Psoas muscle (tissue), 8 donors: Measurements from ENCODE around the gene INHA. TPM values are rescaled to one million over a fixed set of nuclear protein-coding genes. Genes with fewer than 3 reads are reported as not detected.

Source experiments
- ATAC-seq, 4 donors: fragments of 200-7000 bp; cut with Tn5 transposase; one replicate each; pipeline ENCODE4 v1.9.1; 2020; ENCODE audit warnings: moderate library complexity in 3 of 4, mild to moderate bottlenecking in 2 of 4
- DNase-seq, 2 donors: peaks; one replicate each; pipeline ENCODE4 v3.0.0-alpha.2; 2020
- H3K27ac ChIP-seq: fragments of 200-600 bp; one replicate; pipeline ENCODE4 v1.8.0; 2022
- H3K27me3 ChIP-seq, 3 donors: fragments of 200-600 bp in 1 of 3; one replicate each; pipeline versions ENCODE4 v1.6.1 to v1.8.0; 2013 to 2022; ENCODE audit warnings: low read length in 2 of 3, mild to moderate bottlenecking in 2 of 3, moderate library complexity in 1 of 3; ENCODE audit not compliant: insufficient read depth in 3 of 3
- H3K36me3 ChIP-seq, 2 donors: fragments of 200-600 bp in 1 of 2; one replicate each; pipeline versions ENCODE4 v1.6.1 to v1.8.0; 2013 to 2022; ENCODE audit warnings: low read depth in 1 of 2, mild to moderate bottlenecking in 1 of 2, moderate library complexity in 1 of 2; ENCODE audit not compliant: insufficient read depth in 1 of 2
- H3K4me1 ChIP-seq: fragments of 200-600 bp; one replicate; pipeline ENCODE4 v1.8.0; 2022
- H3K4me3 ChIP-seq: fragments of 200-600 bp; one replicate; pipeline ENCODE4 v1.8.0; 2022; ENCODE audit warnings: mild to moderate bottlenecking
- H3K9me3 ChIP-seq: fragments of 200-600 bp; one replicate; pipeline ENCODE4 v1.8.0; 2022
- WGBS, 3 donors: extraction: QIAGEN DNeasy Blood & Tissue Kit; methylation state at CpG; one replicate each; pipeline versions ENCODE4 v1.1.6 to v1.1.7; 2013; 5-methylcytosine and 5-hydroxymethylcytosine counted together
- intact Hi-C, 2 donors: fragments of 100-400 bp; cut with DNase I; formaldehyde crosslinking; loops; one replicate each; pipeline versions ENCODE4 v1.11.0 to v1.14.2; 2022
- polyA plus RNA-seq, 3 donors: library from polyadenylated mRNA; stranded (reverse); fragments of 200-250 nt; gene quantifications; one replicate each; pipeline ENCODE4 v1.2.3, GENCODE V29; 2013
- total RNA-seq, 4 donors: library from RNA; stranded (reverse); fragmentation: NEBNext Ultra II Directional in 2 of 4; extraction: Animal tissue kit (Norgen Biotek cat#: 25700) in 2 of 4; gene quantifications; one replicate each; pipeline versions ENCODE4 v1.2.1 to v1.2.4, GENCODE V29; 2021 to 2023
- TF ChIP-seq, protein P1 (sequence below): fragments of 200-600 bp; IDR thresholded peaks from one replicate; pipeline ENCODE4 v1.8.0; 2022; ENCODE audit warnings: antibody characterized with exemption
- donor health status: healthy with polysubstance abuse.
- donor health status: DM: no; HTN: no; CAD: no; lungs with moderate emphysema.
- donor health status: Bipolar disorder and iron deficiency.
- donor health status: healthy.
- donor health status: DM: yes; HTN: yes; CAD: no.
- donor health status: DM: no; HTN: no; CAD: no.
- donor health status: DM: no; HTN: no; CAD: no.
- donor health status: DM: yes; HTN: yes; CAD: no.

The INHA gene
- total and polyA plus RNA-seq, 7 donors: 0.10 to 1.2 (median 0.23) TPM; not detected in 2

DNA sequence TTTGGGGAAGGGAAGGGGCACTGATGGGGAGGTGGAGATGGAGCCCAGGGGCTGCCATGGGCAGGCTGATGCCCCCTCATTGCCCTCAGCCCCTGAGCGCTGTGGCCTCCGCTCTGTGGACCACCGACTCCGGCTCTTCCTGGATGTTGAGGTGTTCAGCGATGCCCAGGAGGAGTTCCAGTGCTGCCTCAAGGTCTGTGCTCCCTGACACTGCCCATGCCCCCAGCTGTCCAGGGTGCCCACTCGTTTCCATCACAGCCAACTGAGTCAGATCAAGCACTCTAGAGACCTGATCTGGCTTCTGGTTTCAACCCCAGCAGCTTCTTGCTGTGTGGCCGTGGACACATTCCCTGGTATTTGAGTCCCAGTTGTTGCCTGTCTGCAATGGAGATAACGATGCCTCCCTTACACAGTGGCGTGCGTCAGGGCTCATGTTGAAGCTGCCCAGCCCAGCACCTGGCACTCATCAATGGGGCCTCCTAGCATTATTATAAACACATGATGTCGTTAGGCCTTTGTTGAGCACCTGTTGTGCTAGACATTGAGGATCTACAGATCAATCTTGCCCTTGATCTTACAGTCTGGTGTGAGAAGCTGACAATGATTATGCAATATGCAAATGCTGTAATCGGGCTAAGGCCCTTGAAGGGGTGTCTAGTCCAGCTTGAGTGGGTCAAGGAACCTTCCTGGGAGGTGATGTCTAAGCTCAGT is 39.9 kb downstream of the INHA start:
- Histone ChIP-seq H3K27ac (no peak overlapping the region), H3K4me3 (no peak overlapping the region), H3K27me3 (no peaks in the 10 kb centered on the region), H3K4me1 (no peaks in the 10 kb centered on the region), H3K36me3 (peaks cover 5 to 68% of the 10 kb centered on the region in 2 donors), H3K9me3 (no peaks in the 10 kb centered on the region)
- TF ChIP-seq, protein P1, sequence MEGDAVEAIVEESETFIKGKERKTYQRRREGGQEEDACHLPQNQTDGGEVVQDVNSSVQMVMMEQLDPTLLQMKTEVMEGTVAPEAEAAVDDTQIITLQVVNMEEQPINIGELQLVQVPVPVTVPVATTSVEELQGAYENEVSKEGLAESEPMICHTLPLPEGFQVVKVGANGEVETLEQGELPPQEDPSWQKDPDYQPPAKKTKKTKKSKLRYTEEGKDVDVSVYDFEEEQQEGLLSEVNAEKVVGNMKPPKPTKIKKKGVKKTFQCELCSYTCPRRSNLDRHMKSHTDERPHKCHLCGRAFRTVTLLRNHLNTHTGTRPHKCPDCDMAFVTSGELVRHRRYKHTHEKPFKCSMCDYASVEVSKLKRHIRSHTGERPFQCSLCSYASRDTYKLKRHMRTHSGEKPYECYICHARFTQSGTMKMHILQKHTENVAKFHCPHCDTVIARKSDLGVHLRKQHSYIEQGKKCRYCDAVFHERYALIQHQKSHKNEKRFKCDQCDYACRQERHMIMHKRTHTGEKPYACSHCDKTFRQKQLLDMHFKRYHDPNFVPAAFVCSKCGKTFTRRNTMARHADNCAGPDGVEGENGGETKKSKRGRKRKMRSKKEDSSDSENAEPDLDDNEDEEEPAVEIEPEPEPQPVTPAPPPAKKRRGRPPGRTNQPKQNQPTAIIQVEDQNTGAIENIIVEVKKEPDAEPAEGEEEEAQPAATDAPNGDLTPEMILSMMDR: no peak
- intact Hi-C loops: no loop called here
- DNase-seq (no peak), ATAC-seq (no peak)
- WGBS, 3 donors: 79 to 82% (median 79%) methylated on average over 12 of the region's 12 CpGs

DNA sequence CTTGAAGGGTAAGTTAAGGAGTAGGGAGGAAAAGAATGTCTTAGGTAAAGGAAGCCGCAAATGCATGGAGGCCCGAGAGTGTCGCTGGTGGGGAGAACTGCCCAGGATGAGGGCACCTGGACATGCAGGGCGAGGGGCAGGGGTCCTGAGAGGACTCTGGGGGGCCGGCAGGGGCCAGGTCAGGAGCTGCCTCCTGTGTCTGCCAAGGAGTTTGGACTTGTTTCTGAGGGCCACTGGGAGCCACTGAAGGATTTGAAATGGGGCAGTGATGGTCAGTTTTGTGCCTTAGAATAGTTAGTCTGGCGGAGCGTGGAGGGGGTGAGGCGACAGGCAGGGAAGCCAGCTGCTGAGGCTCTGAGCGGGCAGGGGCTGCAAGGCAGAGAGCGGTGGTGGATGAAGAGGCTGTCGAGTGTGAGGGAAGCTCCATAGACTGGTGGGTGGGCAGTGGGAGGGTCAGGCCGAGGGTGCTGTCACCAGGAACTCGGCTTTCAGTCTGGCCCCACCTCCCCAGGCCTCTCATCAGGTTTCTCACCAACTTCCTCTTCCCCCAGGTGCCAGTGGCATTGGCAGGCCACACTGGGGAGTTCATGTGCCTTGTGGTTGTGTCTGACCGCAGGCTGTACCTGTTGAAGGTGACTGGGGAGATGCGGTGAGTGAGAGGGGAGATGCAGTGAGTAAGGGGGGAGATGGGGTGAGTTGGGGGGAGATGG is 40.6 kb downstream of the INHA start:
- Histone ChIP-seq H3K27me3 (no peaks in the 10 kb centered on the region), H3K36me3 (peaks cover 5 to 61% of the 10 kb centered on the region in 2 donors), H3K4me1 (no peaks in the 10 kb centered on the region), H3K4me3 (no peak overlapping the region), H3K27ac (no peak overlapping the region), H3K9me3 (no peaks in the 10 kb centered on the region)
- TF ChIP-seq, protein P1: no peak
- WGBS, 3 donors: 87 to 91% (median 89%) methylated on average over 13 to 15 of the region's 15 CpGs
- no peak for ATAC-seq
- no peak for DNase-seq
- intact Hi-C loops: no loop called here

DNA sequence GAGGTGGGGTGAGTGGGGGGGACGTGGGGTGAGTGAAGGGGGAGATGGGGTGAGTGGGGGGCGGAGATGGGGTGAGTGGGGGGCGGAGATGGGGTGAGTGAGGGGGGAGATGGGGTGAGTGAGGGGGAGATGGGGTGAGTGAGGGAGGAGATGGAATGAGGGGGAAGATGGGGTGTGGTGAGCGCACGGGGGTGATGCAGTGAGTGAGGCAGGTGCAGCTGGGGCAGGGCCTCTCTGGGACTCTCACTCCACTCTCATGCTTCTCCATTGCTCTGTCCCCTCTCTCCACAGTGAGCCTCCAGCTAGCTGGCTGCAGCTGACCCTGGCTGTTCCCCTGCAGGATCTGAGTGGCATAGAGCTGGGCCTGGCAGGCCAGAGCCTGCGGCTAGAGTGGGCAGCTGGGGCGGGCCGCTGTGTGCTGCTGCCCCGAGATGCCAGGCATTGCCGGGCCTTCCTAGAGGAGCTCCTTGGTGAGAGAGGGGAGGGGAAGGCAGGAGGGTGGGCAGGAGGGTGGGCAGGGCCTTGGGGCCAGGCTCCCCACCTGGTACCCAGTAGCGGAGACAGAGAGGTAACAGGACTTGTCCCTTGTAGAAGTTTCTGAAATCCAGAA is 41.5 kb downstream of the INHA start:
- TF ChIP-seq, protein P1: no peak
- Histone ChIP-seq H3K36me3 (peaks cover 5 to 52% of the 10 kb centered on the region in 2 donors), H3K9me3 (no peaks in the 10 kb centered on the region), H3K4me1 (no peaks in the 10 kb centered on the region), H3K27me3 (no peaks in the 10 kb centered on the region), H3K27ac (no peak overlapping the region), H3K4me3 (no peak overlapping the region)
- ATAC-seq: no peak
- WGBS, 3 donors: 92 to 99% (median 97%) methylated on average over 6 to 11 of the region's 11 CpGs
- intact Hi-C loops: no loop called here
- DNase-seq: no peak

DNA sequence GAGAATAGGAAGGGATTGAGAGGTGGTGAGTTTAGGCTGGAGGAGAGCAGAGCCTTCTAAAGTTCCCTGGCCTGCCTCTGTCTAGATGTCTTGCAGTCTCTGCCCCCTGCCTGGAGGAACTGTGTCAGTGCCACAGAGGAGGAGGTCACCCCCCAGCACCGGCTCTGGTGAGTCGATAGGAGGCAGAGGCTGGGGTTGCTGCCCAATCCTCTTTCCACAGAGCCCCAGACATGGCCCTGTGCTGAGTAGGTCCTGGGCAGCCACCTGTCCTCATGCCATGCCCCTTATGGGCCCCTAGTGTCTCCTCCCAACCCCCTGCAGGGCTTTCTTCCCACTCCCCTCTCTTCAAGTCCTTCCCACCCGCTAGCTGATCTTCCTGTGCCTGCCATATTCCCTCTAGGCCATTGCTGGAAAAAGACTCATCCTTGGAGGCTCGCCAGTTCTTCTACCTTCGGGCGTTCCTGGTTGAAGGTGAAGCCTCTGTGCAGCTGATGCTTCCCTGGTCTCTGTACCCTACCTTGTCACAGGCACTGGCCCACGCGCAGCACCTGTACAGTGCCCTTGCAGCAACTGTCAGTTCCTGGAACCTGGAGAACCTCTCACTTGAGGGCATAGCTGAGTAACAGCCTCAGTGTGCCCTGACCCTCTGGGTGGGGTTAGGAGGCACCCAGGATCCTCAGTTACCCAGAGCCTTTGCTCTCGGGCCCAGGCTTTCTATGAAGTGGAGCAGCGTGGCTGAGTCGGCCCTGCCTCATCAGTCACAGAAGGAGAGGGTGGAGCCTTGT is 42.2 kb downstream of the INHA start:
- ATAC-seq (no peak), DNase-seq (no peak)
- 93 to 95% (median 93%) methylated on average over 11 of the region's 11 CpGs for WGBS, 3 donors
- Histone ChIP-seq H3K27me3 (no peaks in the 10 kb centered on the region), H3K4me1 (no peaks in the 10 kb centered on the region), H3K9me3 (no peaks in the 10 kb centered on the region), H3K36me3 (peaks cover 5 to 47% of the 10 kb centered on the region in 2 donors), H3K4me3 (no peak overlapping the region), H3K27ac (no peak overlapping the region)
- intact Hi-C loops: no loop called here
- TF ChIP-seq, protein P1: no peak
